NCI-H748 (cell line): ENCODE data around the gene ABCA13.
A peak's percentile ranks its signal among the peaks of the same experiment; 100 is the strongest.
"Not testable (repeated sequence)": the region's sequence is repeated elsewhere in the genome, so short reads cannot be mapped to it uniquely, and the experiment has no call there.

ENCODE experiments used
- DNase-seq: peaks from one replicate; lab custom pipeline; 2025; ENCODE audit not compliant: unreplicated experiment; lab: John Stamatoyannopoulos, UW

The ABCA13 gene

DNA sequence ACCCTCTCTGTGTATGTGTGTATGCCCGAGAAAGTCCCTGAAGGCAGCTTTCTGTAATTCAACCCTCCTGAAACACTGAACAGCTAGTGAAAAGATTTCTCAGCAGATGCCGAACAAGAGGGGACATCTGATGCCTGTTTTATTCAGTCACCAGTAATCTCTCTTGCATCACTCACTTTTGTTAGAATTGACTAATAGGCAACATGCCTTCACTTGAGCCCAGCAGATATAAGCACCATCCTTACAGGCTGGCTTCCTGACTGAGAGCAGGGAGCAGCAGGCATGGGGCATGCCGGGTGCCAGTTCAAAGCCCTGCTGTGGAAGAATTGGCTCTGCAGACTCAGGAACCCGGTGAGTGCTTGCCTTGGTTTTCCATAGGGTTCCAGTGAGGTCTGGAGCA lies at the start of gene ABCA13:
Gene ABCA13 (plus strand): TSS at position 257 of the 400 bp plus-strand sequence. CDS start 26 bp downstream, at position 283.
- DNase-seq: no peak

- DNase-seq: no peak
Measured at GRCh38 chr7:48126037-48126436, 45.2 kb upstream of the ABCA13 start.

DNA sequence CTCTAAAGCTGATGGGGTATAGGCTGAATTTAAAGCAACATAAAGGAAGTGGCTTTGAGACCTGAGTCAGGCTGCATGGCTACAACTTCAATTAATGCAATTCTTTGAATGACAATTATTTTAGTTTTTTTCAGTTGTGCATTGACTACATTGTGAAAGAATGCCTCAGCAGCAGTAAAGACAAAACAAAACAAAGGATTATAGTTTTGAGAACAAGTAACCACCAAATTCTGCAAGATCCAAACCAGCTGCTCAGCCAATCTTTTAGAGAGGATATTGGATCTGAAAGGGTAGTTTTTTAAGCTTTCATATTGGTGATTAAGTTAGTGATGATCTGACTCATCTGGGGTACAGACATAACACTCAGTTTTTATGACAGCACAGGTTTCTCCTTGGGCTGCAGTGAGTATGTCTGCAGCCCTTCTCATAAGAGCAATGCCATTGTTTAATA lies 40.6 kb upstream of the ABCA13 start:
- DNase-seq: no peak

GRCh38 chr7:48132792-48133191 lies 38.5 kb upstream of the ABCA13 start:
- no peak for DNase-seq

DNA sequence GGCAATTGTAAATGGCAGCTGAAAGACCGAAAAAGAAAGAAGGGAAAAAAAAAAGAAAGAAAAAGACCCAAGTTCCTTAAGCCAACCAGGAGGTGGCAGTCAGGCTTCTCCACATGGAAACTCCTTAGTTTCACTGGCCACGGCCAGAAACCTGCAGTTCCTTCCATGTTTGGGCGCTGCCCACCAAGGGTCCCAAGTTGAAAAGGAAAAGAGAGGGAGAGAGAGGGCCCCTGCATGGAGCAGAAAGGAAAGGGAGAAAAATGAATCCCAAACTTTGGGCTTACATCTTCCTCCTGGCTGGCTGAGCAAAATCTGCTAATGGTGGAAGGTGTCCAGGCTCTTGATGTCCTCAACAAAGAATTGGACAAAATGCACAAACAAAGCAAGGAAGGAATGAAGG lies 31.8 kb upstream of the ABCA13 start:
- no peak for DNase-seq

- peak; percentile 18 for DNase-seq
Measured at GRCh38 chr7:48140001-48140681, 31.1 kb upstream of the ABCA13 start.

- DNase-seq: no peak
Measured at GRCh38 chr7:48141521-48141920, 29.7 kb upstream of the ABCA13 start.

GRCh38 chr7:48144291-48144768 lies 26.9 kb upstream of the ABCA13 start:
- DNase-seq: peak; percentile 35

DNA sequence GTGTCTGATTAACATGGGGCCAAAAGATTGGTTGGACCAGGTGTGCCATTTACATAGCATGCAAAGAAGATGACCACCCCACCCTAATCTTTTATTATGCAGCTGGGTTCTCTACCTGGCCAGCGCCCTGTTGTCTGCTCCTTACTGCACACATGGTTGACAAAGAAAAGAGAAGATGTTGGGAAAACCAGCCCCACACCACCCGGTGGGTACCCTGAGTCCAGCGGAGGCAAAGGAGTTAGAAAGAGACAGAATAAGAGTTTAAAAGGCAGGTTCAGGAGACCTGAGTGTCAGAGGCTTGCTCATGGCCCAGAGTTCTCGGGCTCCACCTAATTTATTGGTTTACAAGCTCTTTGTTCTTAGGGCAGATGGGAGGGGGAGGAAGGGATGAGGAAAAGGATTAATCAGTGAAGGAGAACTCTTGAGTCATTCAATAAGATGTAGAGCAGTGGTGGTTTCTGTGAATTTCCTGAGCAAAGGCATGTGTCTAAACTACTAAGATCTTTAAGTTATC lies 24.1 kb upstream of the ABCA13 start:
- DNase-seq: no peak

GRCh38 chr7:48147690-48148089 lies 23.6 kb upstream of the ABCA13 start:
- not testable (repeated sequence) for DNase-seq

- DNase-seq: no peak
Measured at GRCh38 chr7:48148311-48148710, 22.9 kb upstream of the ABCA13 start.

GRCh38 chr7:48149058-48149457 lies 22.2 kb upstream of the ABCA13 start:
- no peak for DNase-seq

DNA sequence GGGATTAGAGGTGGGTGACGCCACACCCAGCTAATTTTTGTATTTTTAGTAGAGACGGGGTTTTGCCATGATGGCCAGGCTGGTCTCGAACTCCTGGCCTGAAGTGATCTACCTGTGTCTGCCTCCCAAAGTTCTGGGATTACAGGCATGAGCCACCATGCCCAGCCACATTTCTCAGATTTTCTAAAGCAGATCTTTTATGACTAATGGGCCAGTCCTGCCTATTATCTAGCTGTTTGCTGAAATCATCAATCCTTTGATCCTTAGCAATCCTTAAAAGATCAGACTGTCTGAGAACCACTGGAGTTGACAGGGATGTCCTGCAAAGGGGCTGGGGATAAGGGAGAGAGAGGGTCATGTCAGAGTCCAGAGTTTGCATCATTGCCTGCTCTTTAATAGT lies 21.2 kb upstream of the ABCA13 start:
- no peak for DNase-seq

GRCh38 chr7:48154792-48155413 lies 16.4 kb upstream of the ABCA13 start:
- DNase-seq: peak; percentile 18

GRCh38 chr7:48158404-48158803 lies 12.9 kb upstream of the ABCA13 start:
- DNase-seq: no peak

DNA sequence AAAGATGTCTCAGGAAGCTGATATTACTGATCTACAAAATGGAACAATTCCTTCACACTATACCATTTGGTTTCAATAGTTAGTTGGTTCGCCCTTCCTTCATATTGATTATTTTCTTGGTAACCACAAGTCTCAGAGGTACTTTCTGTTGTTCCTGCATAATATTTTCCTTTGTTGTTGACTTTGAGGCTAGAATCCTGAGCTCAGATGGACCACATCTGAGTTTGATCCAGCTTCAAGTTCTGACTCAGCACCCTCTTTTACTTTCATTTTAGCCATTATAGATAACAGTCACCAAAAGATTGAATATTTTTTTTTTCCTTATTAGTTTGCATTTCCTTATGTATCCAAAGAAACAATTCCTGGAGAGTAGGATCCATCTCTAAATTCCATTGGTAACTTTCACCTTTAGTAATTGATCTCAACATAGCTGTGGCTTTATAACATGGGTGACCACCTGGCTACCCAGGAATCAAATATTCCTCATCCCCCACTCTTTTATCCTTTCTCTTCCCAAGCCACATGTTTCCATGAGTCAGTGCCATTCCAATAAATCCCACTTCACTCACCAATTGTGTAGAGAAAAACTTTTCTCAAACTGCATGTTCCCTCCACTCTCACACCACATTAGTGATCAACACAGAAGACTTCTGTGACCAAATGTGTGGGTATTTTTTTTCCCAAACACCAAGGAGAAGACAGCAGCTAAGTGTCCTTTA lies 9.7 kb upstream of the ABCA13 start:
- DNase-seq: no peak

DNA sequence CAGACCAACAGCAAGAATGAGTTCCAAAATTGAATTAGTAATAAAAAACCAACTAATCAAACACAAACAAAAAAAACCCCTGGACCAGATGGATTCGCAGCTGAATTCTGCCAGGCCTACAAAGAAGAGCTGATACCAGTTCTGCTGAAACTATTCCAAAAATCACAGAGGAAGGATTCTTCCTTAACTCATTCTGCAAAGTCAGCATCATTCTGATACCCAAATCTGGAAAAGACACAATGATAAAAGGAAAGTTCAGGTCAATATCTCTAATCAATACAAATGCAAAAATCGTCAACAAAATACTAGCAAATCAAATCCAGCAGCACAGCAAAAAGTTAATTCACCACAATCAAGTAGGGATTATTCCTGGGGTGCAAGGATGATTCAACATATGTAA lies 6.1 kb upstream of the ABCA13 start:
- DNase-seq: no peak

- DNase-seq: no peak
Measured at GRCh38 chr7:48168159-48168558, 3.1 kb upstream of the ABCA13 start.

DNA sequence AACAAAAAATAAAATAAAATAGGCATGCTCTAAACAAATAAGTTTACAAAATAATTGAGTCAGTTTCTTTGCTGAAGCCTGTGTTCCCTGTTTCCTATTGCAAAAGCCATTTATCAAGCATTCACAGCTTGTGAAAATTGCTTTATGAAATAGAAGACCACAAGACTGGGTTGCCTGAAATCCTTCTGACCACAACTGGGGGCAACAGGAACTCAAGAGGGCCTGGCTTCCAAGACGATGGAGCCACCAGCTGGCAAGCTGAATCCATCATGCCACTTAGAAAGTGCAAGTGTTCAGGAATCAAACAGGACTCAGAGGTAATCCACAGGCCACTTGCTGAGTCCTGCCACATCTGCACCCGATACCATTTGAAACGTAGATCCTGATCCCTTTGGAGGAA lies 752 bp upstream of the ABCA13 start:
- DNase-seq: no peak

DNA sequence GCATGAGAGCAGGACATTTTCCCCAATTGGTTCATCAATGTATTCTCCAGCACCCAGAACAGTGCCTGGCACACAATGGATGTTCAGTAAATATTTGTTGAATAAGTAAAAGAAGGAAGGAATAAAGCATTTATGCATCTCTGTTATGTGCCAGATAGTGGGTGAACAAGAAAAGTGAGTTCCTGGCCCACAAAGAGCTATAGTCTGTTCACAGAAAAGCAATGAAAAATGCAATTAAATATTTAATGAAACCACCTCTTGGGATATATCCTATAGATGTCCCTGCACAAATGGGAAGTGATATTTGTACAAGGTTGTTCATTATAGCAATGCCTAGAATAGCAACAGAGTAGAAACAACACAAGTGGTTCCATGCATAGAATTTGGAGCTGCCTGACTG lies 2.1 kb downstream of the ABCA13 start:
- DNase-seq: no peak

DNA sequence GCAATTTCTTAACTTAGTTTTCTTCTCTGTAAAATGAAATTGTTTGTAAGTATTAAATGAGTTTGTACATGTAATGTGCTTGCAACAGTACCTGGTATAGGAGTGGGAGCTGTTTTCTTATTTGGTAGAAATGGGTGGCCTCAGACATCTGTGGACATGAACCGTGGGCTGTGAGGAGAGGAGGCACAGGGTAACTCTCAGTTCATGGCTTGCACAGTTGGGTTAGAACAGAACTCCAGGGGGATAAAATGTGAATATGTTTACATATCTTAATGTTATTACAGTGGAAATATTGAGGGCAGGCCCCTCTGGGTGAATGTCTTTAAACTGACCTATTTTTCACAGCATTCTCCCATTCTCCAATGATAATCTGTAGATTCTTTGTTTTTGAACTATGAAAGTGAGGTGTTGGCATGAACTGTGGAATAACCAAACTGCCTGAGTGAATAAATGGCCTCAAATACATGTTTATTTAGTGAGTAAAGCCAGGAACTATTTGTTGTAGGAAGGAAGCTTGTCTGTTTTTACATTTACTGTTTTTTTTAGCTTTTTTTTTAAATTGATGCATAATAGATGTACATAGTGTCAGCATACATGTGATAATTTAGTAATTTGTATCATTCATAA lies 2.6 kb downstream of the ABCA13 start:
- DNase-seq: no peak
